ENCODE data around the gene ZNF230. TPM values are rescaled to one million over a fixed set of nuclear protein-coding genes. Genes with fewer than 3 reads are reported as not detected.

The ZNF230 gene
- 3.6 and 4.8 TPM in 2 replicates for total RNA-seq (2014; rRNA removed; shearing (Covaris generic))
- polyA plus RNA-seq (2014; cell fraction: nucleus; rRNA removed): 3.6 and 6.1 TPM in 2 replicates

- DNase-seq (ENCODE audit: extremely low read depth, low read depth): peak; percentile 93
These were observed at the start of gene ZNF230 for GRCh38 chr19:44002566-44003460. Gene ZNF230 (plus strand): TSS chr19:44002957. CDS start chr19:44007079, 4,122 bp downstream.

DNA sequence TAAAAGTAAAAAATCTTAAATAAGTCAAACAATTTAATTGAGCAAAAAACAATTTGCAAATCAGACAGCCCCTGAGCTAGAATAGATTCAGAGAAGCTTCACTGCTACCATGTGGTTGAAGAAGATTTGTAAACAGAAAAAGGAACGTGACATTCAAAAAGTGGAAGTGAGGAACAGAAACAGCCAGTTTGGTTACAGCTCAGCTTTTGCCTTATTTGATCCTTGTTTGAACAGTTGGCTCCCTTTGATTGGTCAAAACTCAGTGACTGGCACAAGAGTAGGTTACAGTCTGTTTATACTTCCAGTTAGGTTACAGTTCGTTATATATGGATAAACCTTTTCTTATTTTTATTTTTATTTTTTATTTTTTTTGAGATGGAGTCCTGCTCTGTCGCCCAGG lies 45.9 kb upstream of the ZNF230 start:
- DNase-seq (ENCODE audit: extremely low read depth, low read depth): no peak

GRCh38 chr19:43957891-43958290 lies 44.9 kb upstream of the ZNF230 start:
- DNase-seq (ENCODE audit: extremely low read depth, low read depth): no peak

- no peak for DNase-seq (ENCODE audit: extremely low read depth, low read depth)
These were observed 42.3 kb upstream of the ZNF230 start for GRCh38 chr19:43960411-43960810.

- no peak for DNase-seq (ENCODE audit: extremely low read depth, low read depth)
These were observed 36.6 kb upstream of the ZNF230 start for GRCh38 chr19:43966079-43966694.

DNA sequence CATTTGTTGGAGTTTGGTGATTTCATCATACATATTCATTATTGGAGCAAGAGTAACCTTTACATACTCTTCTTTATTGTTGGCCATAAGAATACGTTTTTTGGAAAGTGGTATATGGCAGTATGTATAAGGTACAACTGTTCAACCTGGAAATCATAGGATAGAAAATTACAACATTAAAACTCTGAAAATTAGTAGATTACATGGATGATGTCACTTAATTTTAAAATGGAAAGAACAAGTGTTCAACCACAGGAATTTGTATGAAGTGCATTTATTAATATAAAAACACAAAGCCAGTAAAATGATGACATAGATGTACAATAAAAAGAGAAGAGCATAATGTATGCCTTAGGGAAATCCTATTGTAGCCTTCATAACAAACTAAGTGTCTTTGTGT lies 26.0 kb upstream of the ZNF230 start:
- DNase-seq (ENCODE audit: extremely low read depth, low read depth): no peak

GRCh38 chr19:43983544-43983911 lies 19.2 kb upstream of the ZNF230 start:
- DNase-seq (ENCODE audit: extremely low read depth, low read depth): no peak

DNA sequence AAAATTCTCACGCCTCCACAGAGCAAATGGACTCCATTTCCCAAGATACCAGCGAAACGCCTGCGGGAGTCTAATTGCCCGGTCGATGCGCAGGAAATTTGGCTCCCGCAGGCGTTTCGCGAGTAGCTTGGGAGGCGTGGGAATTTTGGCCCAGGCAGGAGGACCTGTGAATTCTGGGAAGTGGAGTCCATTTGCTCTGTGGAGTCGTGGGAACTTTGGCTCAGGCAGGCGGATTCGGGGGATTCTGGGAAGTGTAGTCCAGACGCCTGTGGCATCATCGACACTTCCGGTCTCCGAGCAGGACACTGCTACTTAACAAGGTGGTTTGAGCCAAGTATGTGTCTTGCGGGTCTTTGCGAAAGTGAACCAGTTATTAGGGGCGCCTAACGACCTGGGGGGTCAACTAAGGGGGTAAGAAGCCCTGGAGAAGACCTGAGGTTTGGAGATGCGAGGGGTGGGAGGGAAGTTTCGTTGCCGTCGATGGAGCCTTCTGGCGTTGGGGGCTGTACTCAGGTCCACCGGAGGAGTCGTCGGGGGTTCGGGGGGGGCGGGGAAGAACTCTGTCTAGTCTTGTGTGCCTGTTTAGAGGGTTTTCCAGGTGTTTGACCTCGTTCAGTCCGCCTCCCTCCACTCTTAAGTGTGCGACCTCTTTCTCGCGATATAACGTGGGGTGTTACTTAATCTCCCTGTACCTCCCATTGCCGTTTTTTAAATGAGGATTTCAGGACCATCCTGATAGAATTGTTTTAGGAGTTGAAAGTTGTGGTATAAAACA lies 18.7 kb upstream of the ZNF230 start, which contains the start of gene ZNF155:
Gene ZNF155, plus strand, starts transcription at position 277 of the 775 bp plus-strand sequence. CDS start 4,356 bp downstream, outside the sequence.
- peak; percentile 90 for DNase-seq (ENCODE audit: extremely low read depth, low read depth)

DNA sequence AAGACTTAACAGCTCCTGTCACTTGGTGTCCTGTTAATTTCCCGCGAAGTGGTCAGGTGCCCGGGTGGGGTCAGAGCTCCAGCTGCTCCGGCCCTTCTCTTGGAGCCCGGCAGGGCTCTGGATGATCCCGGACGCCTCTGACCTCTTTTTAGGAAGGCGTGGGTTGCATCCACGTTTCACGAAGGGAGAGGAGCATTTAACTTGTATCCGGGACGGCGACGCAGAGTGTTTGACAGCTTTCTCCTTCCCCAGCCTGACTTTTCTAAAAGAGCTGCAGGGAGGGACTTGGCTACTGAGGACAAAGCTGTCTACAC lies 18.1 kb upstream of the ZNF230 start:
- no peak for DNase-seq (ENCODE audit: extremely low read depth, low read depth)

DNA sequence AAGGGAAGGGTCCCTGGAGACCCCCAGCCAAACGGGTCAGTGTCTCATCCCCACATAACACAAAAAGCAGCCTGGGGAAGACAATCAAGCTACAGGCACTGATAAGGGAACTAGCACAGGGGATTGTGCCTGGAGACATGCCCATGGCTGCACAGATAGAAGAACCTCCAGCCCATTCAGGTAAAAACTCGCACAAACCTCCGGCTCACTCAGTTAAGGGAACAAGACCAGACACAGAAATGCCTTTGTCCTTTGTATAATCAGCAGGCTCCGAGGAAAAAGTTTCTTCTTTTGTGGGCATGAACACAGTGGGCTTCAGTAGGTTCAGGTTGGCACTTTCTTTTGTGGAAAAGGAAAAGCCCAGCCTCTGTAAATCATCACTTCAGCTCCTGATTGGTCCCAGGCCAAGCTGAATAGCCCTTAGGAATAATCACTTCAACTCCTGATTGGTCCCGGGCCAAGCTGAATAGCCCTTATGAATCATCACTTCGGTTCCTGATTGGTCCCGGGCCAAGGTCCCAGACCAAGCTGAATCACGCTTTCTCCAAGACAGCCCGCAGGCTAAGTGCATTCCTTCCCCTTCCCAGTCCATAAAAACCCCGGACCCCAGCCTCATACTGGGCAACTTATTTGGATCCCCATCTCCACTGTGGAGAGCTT lies 5.0 kb upstream of the ZNF230 start:
- no peak for DNase-seq (ENCODE audit: extremely low read depth, low read depth)

GRCh38 chr19:44002212-44002565 lies 568 bp upstream of the ZNF230 start:
- no peak for DNase-seq (ENCODE audit: extremely low read depth, low read depth)

- DNase-seq (ENCODE audit: extremely low read depth, low read depth): no peak
These were observed 778 bp downstream of the ZNF230 start for GRCh38 chr19:44003461-44004009.

- DNase-seq (ENCODE audit: extremely low read depth, low read depth): no peak
These were observed 3.2 kb downstream of the ZNF230 start for GRCh38 chr19:44005973-44006372.

DNA sequence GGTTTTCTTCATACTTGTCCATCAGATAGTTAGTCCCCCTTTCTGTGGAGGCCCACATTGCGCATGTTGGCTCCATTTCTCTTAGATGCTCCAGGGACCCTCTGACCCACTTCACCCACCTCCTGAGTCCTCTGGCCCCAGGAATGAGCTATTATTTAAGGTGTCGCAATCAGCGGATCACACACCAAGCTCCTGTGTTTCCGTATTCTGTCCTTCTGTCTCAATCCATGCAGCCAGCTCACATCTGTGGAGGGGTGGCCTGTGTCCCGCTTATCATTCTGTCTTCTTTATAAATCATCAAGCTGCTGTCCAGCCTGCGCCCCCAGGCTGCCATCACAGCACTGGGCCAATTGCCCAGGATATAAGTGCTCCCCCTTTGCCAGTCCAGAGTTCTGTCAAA lies 4.7 kb downstream of the ZNF230 start:
- no peak for DNase-seq (ENCODE audit: extremely low read depth, low read depth)

- no peak for DNase-seq (ENCODE audit: extremely low read depth, low read depth)
These were observed 7.7 kb downstream of the ZNF230 start for GRCh38 chr19:44010468-44010867.

DNA sequence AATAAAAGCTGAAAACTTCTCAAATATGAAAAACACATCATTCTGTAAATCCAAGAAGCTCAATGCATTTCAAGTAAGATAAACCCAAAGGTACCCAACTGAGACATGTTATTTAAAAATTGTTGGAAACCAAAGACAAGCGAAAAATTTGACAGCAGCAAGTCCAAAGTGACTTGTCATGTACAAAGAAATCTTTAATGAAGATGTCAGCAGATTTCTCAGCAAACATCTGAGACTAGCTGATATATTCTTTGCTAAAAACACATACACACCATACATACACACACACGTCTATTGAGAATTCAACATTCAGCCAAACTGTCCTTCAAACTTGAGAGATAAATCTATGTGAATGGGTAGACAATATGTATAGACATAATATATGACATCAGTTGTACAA lies 16.7 kb downstream of the ZNF230 start:
- no peak for DNase-seq (ENCODE audit: extremely low read depth, low read depth)

GRCh38 chr19:44021221-44021620 lies 18.5 kb downstream of the ZNF230 start:
- no peak for DNase-seq (ENCODE audit: extremely low read depth, low read depth)

GRCh38 chr19:44024900-44025216 lies 22.1 kb downstream of the ZNF230 start:
- no peak for DNase-seq (ENCODE audit: extremely low read depth, low read depth)

DNA sequence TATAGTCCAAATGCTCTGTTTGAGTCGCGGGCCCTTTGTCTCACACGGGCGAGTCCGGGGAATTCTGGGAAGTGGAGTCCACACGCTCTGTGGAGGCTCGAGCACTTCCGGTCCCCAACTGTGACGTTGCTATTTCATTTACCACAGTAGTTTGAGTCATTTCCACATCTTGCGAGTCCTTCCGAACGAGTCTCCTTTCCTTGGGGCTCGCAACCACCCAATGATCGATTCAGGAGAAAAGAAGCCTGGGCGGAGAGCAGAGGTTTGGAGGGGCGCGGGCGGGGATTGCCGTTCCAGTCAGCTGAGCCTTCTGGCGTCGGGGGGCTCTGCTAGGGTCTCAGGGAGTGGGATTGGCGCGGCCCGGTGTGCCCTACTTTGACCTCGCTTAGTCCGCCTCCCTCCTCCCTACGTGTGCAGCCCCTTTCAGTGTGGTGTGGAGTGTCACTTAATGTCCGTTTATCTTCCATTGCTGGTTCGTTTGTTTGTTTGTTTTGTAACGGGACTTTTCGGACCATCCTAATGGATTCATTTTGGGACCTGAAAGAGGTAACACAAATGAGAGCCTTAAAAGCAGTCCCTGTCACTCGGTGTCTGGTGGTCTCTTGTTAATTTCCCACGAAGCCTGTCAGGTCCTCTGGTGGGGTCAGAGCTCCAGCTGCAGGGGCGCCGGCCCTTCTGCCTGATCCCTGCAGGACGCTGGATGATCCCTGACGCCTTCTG lies 22.6 kb downstream of the ZNF230 start, which contains the start of gene ZNF222:
Gene ZNF222, plus strand, starts transcription at position 163 of the 720 bp plus-strand sequence. Its CDS starts 58 bp downstream, at position 221.
- peak; percentile 80 for DNase-seq (ENCODE audit: extremely low read depth, low read depth)

DNA sequence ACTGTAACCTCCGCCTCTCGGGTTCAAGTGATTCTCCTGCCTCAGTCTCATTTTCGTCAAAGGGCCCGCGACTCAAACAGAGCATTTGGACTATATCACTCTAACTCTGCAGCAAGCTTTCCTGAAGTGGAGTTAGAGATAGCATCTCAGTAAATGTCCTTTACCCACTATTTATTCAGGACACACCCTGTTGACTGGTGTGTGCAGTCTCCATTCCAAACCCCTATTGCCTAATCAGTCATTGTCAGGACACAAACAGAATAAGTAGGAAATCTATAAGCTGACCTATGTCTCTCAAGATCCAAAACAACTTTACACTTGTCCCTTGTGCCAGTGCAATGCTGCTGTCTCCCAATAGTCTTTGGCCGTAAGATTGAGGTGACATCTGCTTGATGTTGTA lies 23.9 kb downstream of the ZNF230 start:
- DNase-seq (ENCODE audit: extremely low read depth, low read depth): no peak

Data from NCI-H460 (cell line).